ENCODE results near the gene MKNK2. TPM values are rescaled to one million over a fixed set of nuclear protein-coding genes. Genes with fewer than 3 reads are reported as not detected.
A peak's percentile ranks its signal among the peaks of the same experiment; 100 is the strongest.

Gene MKNK2
- total and polyA plus RNA-seq, 3 donors from 2014 or later: 76.5 to 103 (median 93.0) TPM

DNA sequence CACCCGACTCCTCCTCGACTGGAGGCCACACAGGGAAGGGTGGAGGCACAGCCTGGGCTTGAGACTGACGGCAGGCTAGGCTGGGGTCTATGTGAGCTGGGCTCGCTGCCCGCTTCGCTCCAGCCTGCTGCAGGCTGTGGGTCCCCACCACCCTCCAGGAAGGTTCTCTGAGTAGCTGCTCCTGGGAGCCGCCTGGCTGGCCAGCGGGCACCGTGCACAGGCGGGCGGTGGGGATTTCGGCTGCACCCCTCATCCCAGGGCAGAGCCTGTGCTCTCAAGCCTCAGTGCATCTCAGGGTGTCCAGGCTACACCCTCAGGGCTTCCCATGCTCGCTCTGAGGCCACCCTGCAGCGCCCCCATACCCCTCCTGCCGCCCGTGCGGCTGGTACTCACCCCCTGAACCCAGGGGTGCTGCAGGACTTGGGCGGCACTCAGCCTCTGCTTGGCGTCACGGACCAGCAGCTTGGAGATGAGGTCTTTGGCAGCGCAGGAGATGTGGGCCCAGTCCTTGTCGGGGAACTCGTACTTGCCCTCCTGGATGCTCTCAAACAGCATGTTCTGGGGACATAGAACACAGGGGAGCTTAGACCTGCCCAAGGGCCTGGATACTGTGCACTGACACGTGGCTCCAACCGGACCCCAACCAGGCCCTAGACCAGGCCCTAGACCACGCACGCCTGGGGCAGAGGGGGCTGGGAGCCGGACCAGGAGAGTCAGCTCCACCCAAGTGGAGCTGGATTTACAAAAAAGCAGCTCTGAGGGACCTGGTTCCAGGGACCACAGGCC, 10.2 kb downstream of the MKNK2 start:
- Histone ChIP-seq H3K4me3 (no peak overlapping the region), H3K27ac (peak overlapping the region; percentile 89 to 90), H3K27me3 (no peaks in the 10 kb centered on the region), H3K36me3 (ENCODE audit: low read depth, missing control alignments) (no peaks in the 10 kb centered on the region), H3K4me1 (peaks cover 53% of the 10 kb centered on the region), H3K9me3 (no peaks in the 10 kb centered on the region)
- whole genome bisulfite sequencing, 2 donors: 74 to 77% methylated on average over 8 to 28 of the region's 28 CpGs
- intact Hi-C loops (cut with DNase I; ENCODE audit: low total_unique reads): no loop called here
- TF ChIP-seq POLR2A (IDR thresholded peaks at IDR 0.05): no peak
- TF ChIP-seq, protein P1, sequence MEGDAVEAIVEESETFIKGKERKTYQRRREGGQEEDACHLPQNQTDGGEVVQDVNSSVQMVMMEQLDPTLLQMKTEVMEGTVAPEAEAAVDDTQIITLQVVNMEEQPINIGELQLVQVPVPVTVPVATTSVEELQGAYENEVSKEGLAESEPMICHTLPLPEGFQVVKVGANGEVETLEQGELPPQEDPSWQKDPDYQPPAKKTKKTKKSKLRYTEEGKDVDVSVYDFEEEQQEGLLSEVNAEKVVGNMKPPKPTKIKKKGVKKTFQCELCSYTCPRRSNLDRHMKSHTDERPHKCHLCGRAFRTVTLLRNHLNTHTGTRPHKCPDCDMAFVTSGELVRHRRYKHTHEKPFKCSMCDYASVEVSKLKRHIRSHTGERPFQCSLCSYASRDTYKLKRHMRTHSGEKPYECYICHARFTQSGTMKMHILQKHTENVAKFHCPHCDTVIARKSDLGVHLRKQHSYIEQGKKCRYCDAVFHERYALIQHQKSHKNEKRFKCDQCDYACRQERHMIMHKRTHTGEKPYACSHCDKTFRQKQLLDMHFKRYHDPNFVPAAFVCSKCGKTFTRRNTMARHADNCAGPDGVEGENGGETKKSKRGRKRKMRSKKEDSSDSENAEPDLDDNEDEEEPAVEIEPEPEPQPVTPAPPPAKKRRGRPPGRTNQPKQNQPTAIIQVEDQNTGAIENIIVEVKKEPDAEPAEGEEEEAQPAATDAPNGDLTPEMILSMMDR (IDR thresholded peaks at IDR 0.05): no peak
- DNase-seq: no peak

- Histone ChIP-seq H3K4me1 (peaks cover 48% of the 10 kb centered on the region), H3K4me3 (no peak overlapping the region), H3K9me3 (no peaks in the 10 kb centered on the region), H3K27ac (peak overlapping the region; percentile 52 to 89), H3K36me3 (ENCODE audit: low read depth, missing control alignments) (no peaks in the 10 kb centered on the region), H3K27me3 (no peaks in the 10 kb centered on the region)
- intact Hi-C loops (cut with DNase I; ENCODE audit: low total_unique reads): no loop called here
- TF ChIP-seq, protein P1 (IDR thresholded peaks at IDR 0.05): no peak
- TF ChIP-seq POLR2A (IDR thresholded peaks at IDR 0.05): no peak
- DNase-seq: no peak
- WGBS, 2 donors: 72 to 76% methylated on average over 7 to 19 of the region's 20 CpGs
These were observed 10.9 kb downstream of the MKNK2 start for GRCh38 chr19:2039959-2040646.

DNA sequence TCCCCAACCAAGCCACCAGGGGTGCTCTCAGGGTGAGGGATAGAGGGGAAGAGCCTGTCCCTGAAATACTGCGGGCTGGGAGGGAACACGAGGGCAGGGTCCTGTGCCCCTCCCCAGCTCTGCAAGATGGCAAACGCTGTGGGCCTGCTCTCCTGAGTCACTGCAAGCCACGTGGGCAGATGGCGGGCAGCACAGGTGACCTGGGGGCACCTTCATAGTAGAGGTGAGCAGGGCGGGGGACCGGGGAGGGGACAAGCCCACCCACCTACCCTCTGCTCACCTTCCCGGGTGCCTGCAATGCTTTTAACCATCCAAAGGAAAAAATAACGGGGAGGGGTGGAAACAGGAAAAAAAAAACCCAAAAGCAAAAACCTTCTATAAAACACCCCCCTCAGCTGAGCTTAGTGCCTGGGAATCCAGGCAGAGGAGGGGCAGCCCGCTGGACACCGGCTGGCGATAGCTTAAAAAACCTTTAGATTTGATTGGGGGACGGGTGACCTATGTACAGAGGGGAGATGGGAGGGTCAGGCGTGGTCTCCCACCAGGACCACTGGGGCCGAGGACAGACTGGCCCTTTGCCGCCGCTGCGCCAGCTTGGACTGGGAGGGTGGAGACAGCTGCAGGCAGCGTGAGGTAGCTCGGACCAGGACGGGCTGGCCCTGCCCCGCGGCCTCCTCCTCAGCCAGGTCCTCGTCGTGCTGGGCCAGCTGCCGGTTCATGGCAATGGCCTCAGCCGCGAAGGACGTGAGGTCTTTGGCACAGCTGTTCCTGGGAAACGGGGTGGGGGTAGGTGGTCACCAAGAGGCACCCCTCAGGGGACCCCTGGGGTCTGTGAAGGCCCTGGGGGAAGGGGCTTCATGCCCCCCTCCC, 11.7 kb downstream of the MKNK2 start:
- Histone ChIP-seq H3K27me3 (no peaks in the 10 kb centered on the region), H3K4me1 (peaks cover 48% of the 10 kb centered on the region), H3K36me3 (ENCODE audit: low read depth, missing control alignments) (no peaks in the 10 kb centered on the region), H3K9me3 (no peaks in the 10 kb centered on the region), H3K4me3 (no peak overlapping the region), H3K27ac (peak overlapping the region; percentile 52 to 89)
- intact Hi-C loops (cut with DNase I; ENCODE audit: low total_unique reads): no loop called here
- DNase-seq: no peak
- TF ChIP-seq, protein P1 (IDR thresholded peaks at IDR 0.05): no peak
- TF ChIP-seq POLR2A (IDR thresholded peaks at IDR 0.05): no peak
- WGBS, 2 donors: 66 to 77% methylated on average over 14 to 30 of the region's 30 CpGs

DNA sequence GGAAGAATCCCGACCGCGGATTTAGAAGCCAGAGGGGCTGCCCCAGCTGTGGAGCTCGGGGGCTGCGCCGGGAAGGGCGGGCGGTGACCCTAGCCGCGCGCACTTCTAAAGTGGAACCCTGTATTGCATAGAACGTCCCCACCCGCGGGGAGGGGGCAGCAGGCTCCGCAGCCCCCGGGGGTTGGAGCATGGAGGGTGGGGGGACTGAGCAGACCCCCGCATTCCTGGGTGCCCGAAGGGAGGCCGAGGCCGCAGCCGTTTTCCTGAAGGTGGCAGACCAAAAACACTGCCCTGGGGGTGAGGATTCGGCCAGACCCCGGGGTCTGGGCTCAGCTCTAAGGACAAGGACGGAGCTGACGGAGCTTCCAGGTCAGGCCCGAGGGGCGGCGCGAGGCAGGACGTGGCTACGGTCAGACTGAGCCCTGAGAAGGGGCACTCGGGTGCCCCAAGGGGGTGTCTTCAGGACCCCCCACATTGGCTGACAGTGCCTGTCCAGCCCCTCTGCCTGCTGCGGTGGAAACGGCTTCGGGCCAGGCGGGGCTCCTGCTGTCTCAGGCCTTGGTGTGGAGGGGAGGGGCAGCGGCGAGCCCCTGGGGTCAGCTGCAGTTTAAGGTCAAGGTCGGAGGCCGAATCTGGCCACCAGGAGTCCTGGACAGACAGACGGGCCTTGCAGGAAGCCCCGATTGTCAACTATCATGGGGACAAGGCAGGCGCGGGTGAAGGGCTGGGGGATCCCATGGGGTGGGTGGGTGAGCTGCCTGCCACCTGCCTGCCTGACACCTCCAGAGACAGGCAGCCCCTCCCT, 12.6 kb downstream of the MKNK2 start:
- H3K4me1 ChIP-seq: peaks cover 48% of the 10 kb centered on the region
- H3K4me3 ChIP-seq: no peak overlapping the region
- H3K27me3 ChIP-seq: no peaks in the 10 kb centered on the region
- WGBS, 2 donors: 76 to 78% methylated on average over 21 to 44 of the region's 44 CpGs
- H3K27ac ChIP-seq: no peak overlapping the region
- DNase-seq: no peak
- intact Hi-C loops (cut with DNase I; ENCODE audit: low total_unique reads): no loop called here
- no peaks in the 10 kb centered on the region for H3K36me3 ChIP-seq (ENCODE audit: low read depth, missing control alignments)
- H3K9me3 ChIP-seq: no peaks in the 10 kb centered on the region
- TF ChIP-seq, protein P1 (IDR thresholded peaks at IDR 0.05): no peak
- TF ChIP-seq POLR2A (IDR thresholded peaks at IDR 0.05): no peak
